Activated CD8-positive, alpha-beta T cell treated with anti-CD3 and anti-CD28 coated beads, Interleukin-2, amount 10 ng/mL, durations not matched to agents 7 days and 5 days (primary cell): ENCODE results near the gene ENG. TPM values are rescaled to one million over a fixed set of nuclear protein-coding genes. Genes with fewer than 3 reads are reported as not detected.
A peak's percentile ranks its signal among the peaks of the same experiment; 100 is the strongest.

Experiments
- ATAC-seq: fragments of 150-1000 bp; cut with Tn5 transposase; one replicate; pipeline ENCODE4 v1.10.0; 2021; ENCODE audit warnings: moderate library complexity
- CTCF ChIA-PET: fragments of 350-600 bp; sonication (Branson Sonifier 250); formaldehyde crosslinking; loops from one replicate; lab custom pipeline; 2021; ENCODE audit warnings: antibody characterized with exemption; lab: Charles Lee
- POLR2A ChIA-PET: fragments of 350-600 bp; sonication (Branson Sonifier 250); formaldehyde crosslinking; loops from one replicate; lab custom pipeline; 2021; ENCODE audit warnings: antibody characterized with exemption; lab: Charles Lee
- DNase-seq: peaks from one replicate; pipeline ENCODE4 v3.0.0-alpha.2; 2020
- H3K27ac Mint-ChIP-seq: one replicate; pipeline ENCODE4 v1.8.0; 2021; ENCODE audit warnings: mild to moderate bottlenecking, mixed read lengths
- H3K27me3 Mint-ChIP-seq: one replicate; pipeline ENCODE4 v1.8.0; 2021; ENCODE audit warnings: low read depth, mixed read lengths
- H3K36me3 Mint-ChIP-seq: one replicate; pipeline ENCODE4 v1.8.0; 2021; ENCODE audit warnings: low read depth, mixed read lengths
- H3K4me1 Mint-ChIP-seq: one replicate; pipeline ENCODE4 v1.8.0; 2021; ENCODE audit warnings: low read depth, mixed read lengths
- H3K4me3 Mint-ChIP-seq: one replicate; pipeline ENCODE4 v1.8.0; 2021; ENCODE audit warnings: mild to moderate bottlenecking, mixed read lengths
- H3K9me3 Mint-ChIP-seq: one replicate; pipeline ENCODE4 v1.8.0; 2022; ENCODE audit warnings: mixed read lengths; ENCODE audit not compliant: insufficient read depth
- microRNA-seq: library from miRNA; unstranded; fragments of <30 nt; microRNA quantifications from one replicate; pipeline ENCODE4 v1.2.0, GENCODE V29; 2022
- total RNA-seq, 2 experiments: library from RNA; stranded (reverse); gene quantifications; one replicate each; pipeline ENCODE4 v1.2.3, GENCODE V29; 2021

ENG gene
- total RNA-seq, 2 experiments from 2014 or later = 22.9 to 24.3 TPM

- no peaks in the 10 kb centered on the region for H3K27me3 Mint-ChIP-seq
- ChIA-PET POLR2A (interaction anchor here (0.6 to 4.0 kb wide), 3 partner anchors 11 to 16 kb away, joined by 3 to 27 read pairs (median 6); partner anchors contain the start of gene CDK9), CTCF (interaction anchor here (1.3 to 11.1 kb wide), 3 partner anchors 15 to 45 kb away, joined by 3 to 102 read pairs (median 34); partner anchors contain the start of genes CDK9 and TOR2A)
- no peaks in the 10 kb centered on the region for H3K9me3 Mint-ChIP-seq
- H3K27ac Mint-ChIP-seq = peak overlapping the region; percentile 84
- DNase-seq (no peak), ATAC-seq (no peak)
- peaks cover 90% of the 10 kb centered on the region for H3K4me1 Mint-ChIP-seq
- peak overlapping the region; percentile 44 for H3K4me3 Mint-ChIP-seq
- peaks cover 86% of the 10 kb centered on the region for H3K36me3 Mint-ChIP-seq
Observed at GRCh38 chr9:127768698-127769097, 85.8 kb downstream of the ENG start.

- Mint-ChIP-seq H3K27me3 (no peaks in the 10 kb centered on the region), H3K27ac (peak overlapping the region; percentile 84), H3K36me3 (peaks cover 87% of the 10 kb centered on the region), H3K4me1 (peaks cover 92% of the 10 kb centered on the region), H3K9me3 (no peaks in the 10 kb centered on the region), H3K4me3 (peak overlapping the region; percentile 44)
- CTCF ChIA-PET = interaction anchor here (1.3 to 11.1 kb wide), 6 partner anchors 9 to 178 kb away, joined by 3 to 102 read pairs (median 13); partner anchors contain the start of genes CDK9 and TOR2A
- POLR2A ChIA-PET = interaction anchor here (0.6 to 2.8 kb wide), 5 partner anchors 8 to 37 kb away, joined by 3 to 9 read pairs (median 6); no protein-coding TSS in a partner anchor
- ATAC-seq = no peak
- no peak for DNase-seq
Observed at GRCh38 chr9:127767909-127768331, 86.5 kb downstream of the ENG start.

- Mint-ChIP-seq H3K27ac (peak overlapping the region; percentile 84), H3K4me1 (peaks cover 92% of the 10 kb centered on the region), H3K9me3 (no peaks in the 10 kb centered on the region), H3K36me3 (peaks cover 87% of the 10 kb centered on the region), H3K27me3 (no peaks in the 10 kb centered on the region), H3K4me3 (peak overlapping the region; percentile 63)
- POLR2A ChIA-PET = interaction anchor here (0.6 to 2.8 kb wide), 6 partner anchors 9 to 38 kb away, joined by 3 to 9 read pairs (median 6); partner anchors contain the start of gene CDK9
- ATAC-seq (no peak), DNase-seq (no peak)
- CTCF ChIA-PET = interaction anchor here (1.0 to 11.1 kb wide), 8 partner anchors 9 to 177 kb away, joined by 3 to 102 read pairs (median 10); partner anchors contain the start of genes CDK9 and TOR2A
Observed at GRCh38 chr9:127767410-127767809, 87.0 kb downstream of the ENG start.

- POLR2A ChIA-PET = interaction anchor here (0.6 to 1.1 kb wide), 2 partner anchors 11 to 18 kb away, joined by 3 to 4 read pairs; no protein-coding TSS in a partner anchor
- peaks cover 82% of the 10 kb centered on the region for H3K36me3 Mint-ChIP-seq
- H3K4me1 Mint-ChIP-seq = peaks cover 72% of the 10 kb centered on the region
- no peak for DNase-seq
- H3K4me3 Mint-ChIP-seq = no peak overlapping the region
- CTCF ChIA-PET = interaction anchor here (1.1 to 11.1 kb wide), 6 partner anchors 10 to 377 kb away, joined by 3 to 102 read pairs (median 20); partner anchors contain the start of genes CDK9 and TOR2A
- H3K27me3 Mint-ChIP-seq = no peaks in the 10 kb centered on the region
- no peaks in the 10 kb centered on the region for H3K9me3 Mint-ChIP-seq
- ATAC-seq = no peak
- H3K27ac Mint-ChIP-seq = peak overlapping the region; percentile 77
Observed at GRCh38 chr9:127765418-127765817, 89.0 kb downstream of the ENG start.

Small RNAs within 50 kb of the gene (microRNA-seq; reads per million reads assigned to microRNA genes)
- gene MIR2861 (not detected), gene MIR3960 (not detected), gene MIR4672 (1.7 reads per million)

Other genes with a start within 250 kb of the ENG start
- gene STXBP1, start 242.4 kb downstream of the ENG start, total RNA-seq = 10 to 100 TPM; 24.2 to 25.3 TPM
- gene CFAP157, start 147.7 kb downstream of the ENG start, total RNA-seq = under 1 TPM in 1 of 2 experiments, not detected in 1; 0.16 TPM
- 10 to 100 TPM; 10.2 to 14.1 TPM for gene PTRH1, start 139.0 kb downstream of the ENG start, total RNA-seq
- 1 to 10 TPM; 4.7 to 5.0 TPM for gene TTC16, start 138.6 kb downstream of the ENG start, total RNA-seq
- 10 to 100 TPM; 27.0 to 29.1 TPM for gene TOR2A, start 119.4 kb downstream of the ENG start, total RNA-seq
- 10 to 100 TPM; 75.6 to 77.5 TPM for gene SH2D3C, start 76.0 kb downstream of the ENG start, total RNA-seq
- gene CDK9, start 68.6 kb downstream of the ENG start, total RNA-seq = 100 to 1,000 TPM; 132 to 136 TPM
- 10 to 100 TPM; 91.5 to 98.3 TPM for gene FPGS, start 51.8 kb downstream of the ENG start, total RNA-seq
- gene AK1, start 23.0 kb upstream of the ENG start, total RNA-seq = 10 to 100 TPM; 22.4 to 30.4 TPM
- gene ST6GALNAC6, start 44.9 kb upstream of the ENG start, total RNA-seq = 10 to 100 TPM; 68.6 to 77.6 TPM
- 10 to 100 TPM; 37.0 to 39.7 TPM for gene ST6GALNAC4, start 62.4 kb upstream of the ENG start, total RNA-seq
- gene PIP5KL1, start 76.1 kb upstream of the ENG start, total RNA-seq = 1 to 10 TPM; 2.6 to 2.7 TPM
- 10 to 100 TPM; 47.9 to 53.8 TPM for gene DPM2, start 83.2 kb upstream of the ENG start, total RNA-seq
- gene EEIG1, start 126.3 kb upstream of the ENG start, total RNA-seq = 100 to 1,000 TPM; 227 to 232 TPM
- gene NAIF1, start 212.7 kb upstream of the ENG start, total RNA-seq = 10 to 100 TPM; 13.3 to 15.4 TPM
- 10 to 100 TPM; 17.2 to 19.2 TPM for gene SLC25A25, start 213.6 kb upstream of the ENG start, total RNA-seq